Activated CD8-positive, alpha-beta memory T cell treated with anti-CD3 and anti-CD28 coated beads for 1 hour (primary cell): ENCODE measurements around the gene ORC3.
"Not testable (repeated sequence)": the region's sequence is repeated elsewhere in the genome, so short reads cannot be mapped to it uniquely, and the experiment has no call there.

ENCODE experiments used
- DNase-seq, 2 donors: peaks; one replicate each; pipeline ENCODE4 v3.0.0-alpha.2; 2020; ENCODE audit warnings: low read depth in 1 of 2; ENCODE audit errors: extremely low read depth in 1 of 2

ORC3 gene

GRCh38 chr6:87658516-87658915 is 68.6 kb downstream of the ORC3 start:
- DNase-seq = no peak

- DNase-seq = no peak
These were observed 70.4 kb downstream of the ORC3 start for GRCh38 chr6:87660226-87660911.

GRCh38 chr6:87661016-87661415 is 71.1 kb downstream of the ORC3 start:
- DNase-seq = no peak

GRCh38 chr6:87661503-87661902 is 71.6 kb downstream of the ORC3 start:
- DNase-seq = no peak

DNA sequence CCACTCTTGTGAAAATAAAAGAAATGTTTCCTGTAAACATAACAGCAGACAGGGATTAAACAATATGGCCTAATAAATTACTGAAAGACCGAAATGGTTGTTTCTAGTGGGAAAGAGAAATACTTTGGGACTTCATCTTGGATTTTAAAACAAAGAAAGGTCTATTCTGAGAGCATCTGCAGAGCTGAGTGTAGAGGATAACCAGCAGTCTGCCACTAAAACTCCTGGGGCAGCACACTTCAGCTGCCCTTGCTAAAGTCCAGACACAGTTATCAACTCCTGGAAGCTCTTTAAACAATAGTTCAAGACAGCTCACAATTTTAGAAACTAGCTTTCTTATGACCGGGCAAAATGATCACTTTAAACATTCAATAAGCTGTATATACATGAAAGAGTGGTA is 73.5 kb downstream of the ORC3 start:
- DNase-seq = no peak

GRCh38 chr6:87664921-87665485 is 75.1 kb downstream of the ORC3 start:
- no peak for DNase-seq

DNA sequence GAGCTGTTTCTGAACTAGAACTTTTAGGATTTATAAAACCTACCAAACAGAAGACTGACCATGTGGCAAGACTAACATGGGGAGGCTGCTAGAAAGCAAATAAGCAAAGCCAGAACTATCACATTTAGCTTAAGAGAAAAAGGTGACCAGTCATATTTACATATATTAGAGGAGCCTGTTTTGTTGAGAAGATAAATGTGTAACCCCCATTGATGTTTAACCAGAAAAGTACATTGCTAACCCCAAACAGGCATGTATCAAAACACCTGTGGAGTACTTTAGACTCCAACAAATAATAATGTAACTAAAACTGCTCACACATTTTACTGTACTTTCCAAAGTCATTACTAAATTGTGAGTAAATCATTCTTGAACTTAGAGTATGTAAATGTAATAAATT is 77.1 kb downstream of the ORC3 start:
- DNase-seq = no peak

GRCh38 chr6:87668013-87668412 is 78.1 kb downstream of the ORC3 start:
- DNase-seq = no peak

- no peak for DNase-seq
These were observed 79.1 kb downstream of the ORC3 start for GRCh38 chr6:87669051-87669450.

DNA sequence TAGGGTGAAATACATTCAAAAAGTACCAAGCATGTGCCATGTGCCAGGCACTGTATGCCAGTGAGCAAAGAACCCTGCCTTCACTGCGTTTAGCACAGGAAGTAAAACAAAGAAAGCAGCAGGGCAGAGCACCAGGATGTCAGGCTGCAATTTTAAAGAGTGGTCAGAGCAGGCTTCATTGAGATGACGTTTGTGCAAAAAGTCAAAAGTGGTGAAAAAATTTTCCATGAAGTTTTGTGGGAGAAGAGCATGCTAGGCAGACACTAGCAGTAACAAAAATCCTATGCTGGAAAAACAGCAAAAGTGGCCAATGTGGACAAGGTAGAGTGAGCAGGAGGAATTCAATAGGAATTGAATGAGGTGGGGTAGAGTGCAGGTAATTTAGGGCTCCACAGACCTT is 80.8 kb downstream of the ORC3 start:
- no peak for DNase-seq

- DNase-seq = no peak
These were observed 81.7 kb downstream of the ORC3 start for GRCh38 chr6:87671555-87672029.

DNA sequence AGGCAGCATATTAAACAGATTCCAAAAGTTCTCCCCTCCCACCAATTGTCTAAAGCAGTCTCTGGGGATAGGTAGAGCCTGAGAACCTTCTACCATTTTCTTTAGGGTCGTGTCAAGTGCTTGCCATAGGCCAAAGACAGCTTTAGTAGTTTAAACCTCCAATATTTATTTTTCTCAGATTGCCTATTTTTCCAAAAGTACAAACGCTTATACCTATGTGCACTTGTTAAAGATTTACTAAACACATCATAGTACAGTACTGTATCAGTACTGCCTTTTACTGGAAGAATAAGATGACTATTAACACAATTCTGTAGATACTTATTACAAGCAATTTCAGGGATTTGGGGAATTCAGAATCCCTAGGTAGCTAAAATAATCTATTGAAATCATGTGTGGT is 82.7 kb downstream of the ORC3 start:
- DNase-seq = no peak

DNA sequence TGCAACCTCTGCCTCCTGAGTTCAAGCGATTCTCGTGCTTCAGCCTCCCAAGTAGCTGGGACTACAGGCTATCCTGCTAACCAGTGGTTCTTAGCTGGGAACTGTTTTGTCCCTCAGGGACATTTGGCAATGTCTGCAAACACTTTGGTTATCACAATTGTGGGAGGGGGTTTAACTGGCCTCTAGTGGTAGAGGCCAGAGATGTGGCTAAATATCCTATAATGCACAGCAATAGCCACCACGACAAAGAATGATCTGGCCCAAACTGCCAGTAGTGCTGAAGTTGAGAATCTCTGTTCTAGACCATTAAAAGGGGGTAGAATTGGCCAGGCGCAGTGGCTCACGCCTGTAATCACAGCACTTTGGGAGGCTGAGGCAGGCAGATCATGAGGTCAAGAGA is 83.3 kb downstream of the ORC3 start:
- no peak for DNase-seq

- no peak for DNase-seq
These were observed 84.4 kb downstream of the ORC3 start for GRCh38 chr6:87674290-87674689.

DNA sequence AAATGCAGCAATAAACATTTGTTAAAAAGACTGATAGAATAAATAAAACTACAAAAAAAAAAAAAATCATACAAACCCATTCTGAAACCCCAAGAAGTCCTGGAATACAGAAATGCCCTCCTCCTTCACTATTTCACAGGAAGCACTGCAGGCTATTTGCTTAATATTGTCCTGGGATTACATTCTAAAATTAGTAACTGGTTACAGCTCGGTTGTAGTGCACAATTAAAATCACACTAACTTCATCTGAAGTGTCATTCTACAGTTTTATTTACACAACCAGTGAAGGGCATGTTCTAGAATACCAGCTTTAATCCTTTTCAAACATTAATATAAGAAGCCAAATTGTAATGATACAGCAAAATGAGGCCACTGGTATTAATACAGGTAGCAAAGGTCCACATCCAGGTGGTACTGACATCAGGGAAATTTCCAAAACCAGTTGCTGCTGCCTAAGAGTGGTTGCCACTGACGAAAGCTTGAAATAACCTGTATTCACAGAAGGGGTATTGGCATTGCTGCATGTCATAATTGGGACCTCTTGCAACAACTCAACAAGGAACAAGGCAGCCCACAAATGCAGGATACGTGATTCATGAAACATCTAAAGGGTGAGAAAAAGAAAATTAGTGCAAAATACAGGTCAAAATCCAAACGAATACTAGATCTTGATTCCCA is 85.2 kb downstream of the ORC3 start:
- no peak for DNase-seq

DNA sequence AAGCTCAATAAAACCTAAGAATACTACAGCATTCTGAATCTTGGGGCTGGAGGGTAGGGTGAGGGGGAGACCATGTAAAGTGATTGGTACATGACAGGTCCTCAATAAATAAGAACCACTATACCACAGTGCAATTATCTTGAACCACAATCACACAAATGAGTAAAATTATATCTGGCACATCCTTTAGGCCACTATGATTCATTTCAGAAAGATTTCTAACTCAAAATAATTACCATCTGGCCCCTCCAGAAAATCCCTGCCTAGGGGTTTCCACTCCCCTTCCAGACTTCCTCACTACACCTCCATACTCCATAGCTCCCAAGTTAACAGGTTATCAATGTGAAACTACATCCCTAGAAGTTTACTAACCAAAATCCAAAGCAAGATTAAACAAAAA is 92.4 kb downstream of the ORC3 start:
- no peak for DNase-seq

- DNase-seq = no peak
These were observed 94.0 kb downstream of the ORC3 start for GRCh38 chr6:87683890-87684289.

GRCh38 chr6:87684895-87685654 is 95.1 kb downstream of the ORC3 start:
- DNase-seq = no peak

- not testable (repeated sequence) for DNase-seq
These were observed 96.8 kb downstream of the ORC3 start for GRCh38 chr6:87686636-87687205.

DNA sequence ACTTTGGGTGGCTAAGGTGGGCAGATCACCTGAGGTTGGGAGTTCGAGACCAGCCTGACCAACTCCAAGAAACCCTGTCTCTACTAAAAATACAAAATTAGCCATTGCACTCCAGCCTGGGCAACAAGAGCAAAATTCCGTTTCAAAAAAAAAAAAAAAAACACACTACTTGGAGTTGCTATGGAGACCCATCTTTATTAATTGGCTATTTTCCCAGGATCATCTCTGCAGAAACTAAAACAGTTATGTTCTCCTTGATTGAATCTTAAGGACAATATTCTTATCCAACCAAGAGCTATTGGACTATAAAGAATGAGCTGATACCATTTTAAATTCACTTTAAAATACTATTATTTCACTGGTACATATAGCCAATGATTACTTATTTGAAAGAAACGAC is 97.4 kb downstream of the ORC3 start:
- DNase-seq = no peak

GRCh38 chr6:87687893-87688292 is 98.0 kb downstream of the ORC3 start:
- not testable (repeated sequence) for DNase-seq
